Measurements from ENCODE around the gene TUB. TPM values are rescaled to one million over a fixed set of nuclear protein-coding genes. Genes with fewer than 3 reads are reported as not detected.

TUB gene
- total and polyA plus RNA-seq, 2 of the 8 experiments (the other 6 are each of a cell fraction or from before 2014, with no cell fraction given), result 15.3 to 31.3 TPM

DNA sequence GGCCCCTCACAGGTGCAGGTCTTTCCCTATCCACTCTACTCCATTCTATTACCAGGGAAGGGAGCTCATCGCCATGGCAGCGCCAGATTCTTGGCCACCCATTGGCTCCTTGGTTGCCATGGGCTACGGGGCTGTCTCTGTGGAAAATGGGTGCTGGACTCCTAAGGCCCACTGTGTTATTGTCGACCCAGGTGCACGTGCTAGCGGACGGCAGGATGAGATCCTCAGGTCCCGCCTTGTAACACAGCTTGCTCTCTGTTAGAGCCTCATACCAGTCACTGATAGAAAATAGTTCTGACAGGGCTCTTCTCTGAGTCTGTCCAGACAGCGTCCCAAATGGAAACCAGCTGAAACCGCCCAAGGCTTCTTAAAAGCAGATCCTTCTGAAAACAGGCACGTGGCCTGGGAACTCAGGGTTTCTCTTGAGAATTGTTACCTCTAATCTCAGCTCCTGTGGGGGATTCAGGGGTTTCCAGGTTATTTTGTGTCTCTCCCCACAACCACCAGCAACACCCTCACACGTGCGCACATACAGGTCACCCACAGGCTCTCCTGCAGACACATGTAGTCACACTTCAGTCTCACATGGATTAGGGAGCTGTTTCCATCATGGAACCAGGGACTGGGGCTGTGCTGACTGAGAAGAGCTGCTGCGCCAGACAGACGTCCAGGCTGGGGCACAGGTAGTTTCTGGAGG, 1.5 kb downstream of the TUB start (continued):
- no peak for TF ChIP-seq TCF12 (IDR thresholded peaks at IDR 0.05; ENCODE audit: low read depth, low read length)
- TF ChIP-seq, protein P1, sequence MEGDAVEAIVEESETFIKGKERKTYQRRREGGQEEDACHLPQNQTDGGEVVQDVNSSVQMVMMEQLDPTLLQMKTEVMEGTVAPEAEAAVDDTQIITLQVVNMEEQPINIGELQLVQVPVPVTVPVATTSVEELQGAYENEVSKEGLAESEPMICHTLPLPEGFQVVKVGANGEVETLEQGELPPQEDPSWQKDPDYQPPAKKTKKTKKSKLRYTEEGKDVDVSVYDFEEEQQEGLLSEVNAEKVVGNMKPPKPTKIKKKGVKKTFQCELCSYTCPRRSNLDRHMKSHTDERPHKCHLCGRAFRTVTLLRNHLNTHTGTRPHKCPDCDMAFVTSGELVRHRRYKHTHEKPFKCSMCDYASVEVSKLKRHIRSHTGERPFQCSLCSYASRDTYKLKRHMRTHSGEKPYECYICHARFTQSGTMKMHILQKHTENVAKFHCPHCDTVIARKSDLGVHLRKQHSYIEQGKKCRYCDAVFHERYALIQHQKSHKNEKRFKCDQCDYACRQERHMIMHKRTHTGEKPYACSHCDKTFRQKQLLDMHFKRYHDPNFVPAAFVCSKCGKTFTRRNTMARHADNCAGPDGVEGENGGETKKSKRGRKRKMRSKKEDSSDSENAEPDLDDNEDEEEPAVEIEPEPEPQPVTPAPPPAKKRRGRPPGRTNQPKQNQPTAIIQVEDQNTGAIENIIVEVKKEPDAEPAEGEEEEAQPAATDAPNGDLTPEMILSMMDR (IDR thresholded peaks at IDR 0.05; ENCODE audit: control extremely low read depth in 1 of 3, insufficient read depth in 1 of 3, low read depth in 1 of 3, low read length in 3 of 3), result no peak
